HepG2 (cell line): ENCODE results near the gene HOXC9.

Experiments
- CEBPG ChIP-seq: IDR thresholded peaks from 2 replicates; pipeline ENCODE4 v1.6.1; 2016
- EP300 ChIP-seq, 3 experiments: sonication (generic) in 1 of 3; formaldehyde crosslinking in 1 of 3; IDR thresholded peaks; 2 replicates each; pipeline versions ENCODE4 v1.5.1 to v1.6.1; 2011 to 2020; ENCODE audit warnings: low read depth in 2 of 3, low read length in 2 of 3, borderline replicate concordance in 1 of 3, improper control_type of control experiment in 1 of 3, mild to moderate bottlenecking in 1 of 3, missing genetic modification reagents in 1 of 3, moderate library complexity in 1 of 3
- NKX3-1 ChIP-seq: sonication (generic); formaldehyde crosslinking; IDR thresholded peaks from 2 replicates; pipeline ENCODE4 v1.5.0; 2020; ENCODE audit warnings: missing genetic modification reagents
- PHF8 ChIP-seq: sonication (generic); formaldehyde crosslinking; IDR thresholded peaks from 2 replicates; pipeline ENCODE4 v1.5.0; 2020; ENCODE audit warnings: missing genetic modification reagents
- POLR2A ChIP-seq, 2 experiments: IDR thresholded peaks; 2 replicates each; pipeline ENCODE4 v1.6.1; 2011; ENCODE audit warnings: low read depth in 2 of 2, low read length in 2 of 2, mild to moderate bottlenecking in 1 of 2, moderate library complexity in 1 of 2; ENCODE audit not compliant: insufficient read depth in 1 of 2
- POLR2G ChIP-seq: fragments of 200-400 bp; formaldehyde crosslinking; IDR thresholded peaks from 2 replicates; pipeline ENCODE4 v1.6.1; 2018; ENCODE audit warnings: mild to moderate bottlenecking, low read depth, low read length, moderate library complexity
- PRMT3 ChIP-seq: sonication (generic); formaldehyde crosslinking; IDR thresholded peaks from 2 replicates; pipeline ENCODE4 v1.8.1; 2022; ENCODE audit warnings: low read depth, mild to moderate bottlenecking, moderate library complexity, missing genetic modification reagents, borderline replicate concordance
- SP1 ChIP-seq, 2 experiments: fragments of 450-650 bp in 1 of 2; sonication (generic) in 1 of 2; formaldehyde crosslinking in 1 of 2; IDR thresholded peaks; 2 replicates each; pipeline versions ENCODE4 v1.4.0 to v1.6.1; 2016 to 2020; ENCODE audit warnings: missing genetic modification reagents in 1 of 2
- YY1 ChIP-seq: IDR thresholded peaks from 2 replicates; pipeline ENCODE4 v1.6.1; 2011; ENCODE audit warnings: low read length, low read depth, moderate library complexity, mild to moderate bottlenecking; ENCODE audit not compliant: insufficient read depth, insufficient replicate concordance
- ZNF749 ChIP-seq: sonication (generic); formaldehyde crosslinking; IDR thresholded peaks from 2 replicates; pipeline ENCODE4 v1.8.0; 2022; ENCODE audit warnings: mild to moderate bottlenecking, missing genetic modification reagents, moderate library complexity, borderline replicate concordance
- ZNF800 ChIP-seq: sonication (generic); formaldehyde crosslinking; IDR thresholded peaks from 2 replicates; pipeline ENCODE4 v1.4.0; 2020; ENCODE audit warnings: missing genetic modification reagents
- TF ChIP-seq, protein P1 (sequence below): IDR thresholded peaks from 2 replicates; pipeline ENCODE4 v1.6.1; 2016; ENCODE audit warnings: missing compliant biosample characterization, missing genetic modification reagents, borderline replicate concordance

GRCh38 chr12:53956251-53956887, 43.6 kb upstream of the HOXC9 start:
- no peak for TF ChIP-seq ZNF749 (CRISPR knock-in tag)
- TF ChIP-seq ZNF800 (CRISPR knock-in tag), result no peak
- no peak for TF ChIP-seq PHF8
- TF ChIP-seq POLR2A (IDR thresholded peaks at IDR 0.05; ENCODE audit: insufficient read depth in 1 of 2, low read depth in 2 of 2, low read length in 2 of 2), result no peak
- no peak for TF ChIP-seq SP1 (IDR thresholded peaks at IDR 0.05)
- TF ChIP-seq SP1 (CRISPR knock-in tag; IDR thresholded peaks at IDR 0.05), result no peak
- no peak for TF ChIP-seq PRMT3 (CRISPR knock-in tag)
- TF ChIP-seq POLR2G, result no peak
- no peak for TF ChIP-seq EP300 (IDR thresholded peaks at IDR 0.05; ENCODE audit: low read depth in 2 of 2, low read length in 2 of 2)
- no peak for TF ChIP-seq EP300 (CRISPR knock-in tag; IDR thresholded peaks at IDR 0.05; ENCODE audit: borderline replicate concordance)
- TF ChIP-seq, protein P1, sequence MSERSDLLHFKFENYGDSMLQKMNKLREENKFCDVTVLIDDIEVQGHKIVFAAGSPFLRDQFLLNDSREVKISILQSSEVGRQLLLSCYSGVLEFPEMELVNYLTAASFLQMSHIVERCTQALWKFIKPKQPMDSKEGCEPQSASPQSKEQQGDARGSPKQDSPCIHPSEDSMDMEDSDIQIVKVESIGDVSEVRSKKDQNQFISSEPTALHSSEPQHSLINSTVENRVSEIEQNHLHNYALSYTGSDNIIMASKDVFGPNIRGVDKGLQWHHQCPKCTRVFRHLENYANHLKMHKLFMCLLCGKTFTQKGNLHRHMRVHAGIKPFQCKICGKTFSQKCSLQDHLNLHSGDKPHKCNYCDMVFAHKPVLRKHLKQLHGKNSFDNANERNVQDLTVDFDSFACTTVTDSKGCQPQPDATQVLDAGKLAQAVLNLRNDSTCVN (CRISPR knock-in tag), result no peak
- TF ChIP-seq CEBPG (CRISPR knock-in tag), result no peak
- no peak for TF ChIP-seq NKX3-1 (CRISPR knock-in tag)
- no peak for TF ChIP-seq YY1
